Neural progenitor cell (in vitro differentiated cells): ENCODE results near the gene PTOV1. TPM values are rescaled to one million over a fixed set of nuclear protein-coding genes. Genes with fewer than 3 reads are reported as not detected.
A peak's percentile ranks its signal among the peaks of the same experiment; 100 is the strongest.

Experiments
- DNase-seq: peaks from one replicate; pipeline ENCODE4 v3.0.0-alpha.2; 2016; ENCODE audit warnings: low spot score
- H2AFZ ChIP-seq: fragments of 200-600 bp; sonication (generic); replicated peaks from 2 replicates; pipeline ENCODE4 v1.6.1; 2016; ENCODE audit warnings: antibody characterized with exemption
- H3F3A ChIP-seq: fragments of 200-600 bp; sonication (generic); 2 replicates; pipeline ENCODE4 v1.6.1; 2016; ENCODE audit warnings: antibody characterized with exemption, low read depth
- H3K27ac ChIP-seq: fragments of 200-600 bp; sonication (generic); 2 replicates; pipeline ENCODE4 v1.5.1; 2016; ENCODE audit warnings: mild to moderate bottlenecking
- H3K27me3 ChIP-seq: fragments of 200-600 bp; sonication (generic); 2 replicates; pipeline ENCODE4 v1.6.1; 2016; ENCODE audit warnings: mild to moderate bottlenecking, moderate library complexity
- H3K36me3 ChIP-seq: fragments of 200-600 bp; sonication (generic); 2 replicates; pipeline ENCODE4 v1.5.1; 2016
- H3K4me1 ChIP-seq: fragments of 200-600 bp; sonication (generic); 2 replicates; pipeline ENCODE4 v1.6.1; 2016; ENCODE audit warnings: mixed run types
- H3K4me2 ChIP-seq: fragments of 200-600 bp; sonication (generic); 2 replicates; pipeline ENCODE4 v1.6.1; 2016
- H3K4me3 ChIP-seq: fragments of 200-600 bp; sonication (generic); 2 replicates; pipeline ENCODE4 v1.5.1; 2016
- H3K79me2 ChIP-seq: fragments of 200-600 bp; sonication (generic); 2 replicates; pipeline ENCODE4 v1.6.1; 2016; ENCODE audit warnings: low read depth
- H3K9ac ChIP-seq: fragments of 200-600 bp; sonication (generic); 2 replicates; pipeline ENCODE4 v1.6.1; 2016
- H3K9me3 ChIP-seq: fragments of 200-600 bp; sonication (generic); 2 replicates; pipeline ENCODE4 v1.5.1; 2016; ENCODE audit warnings: low read depth
- H4K20me1 ChIP-seq: fragments of 200-600 bp; sonication (generic); 2 replicates; pipeline ENCODE4 v1.6.1; 2016; ENCODE audit warnings: low read depth
- H3K27ac Mint-ChIP-seq: 3 replicates; pipeline ENCODE4 v1.8.0; 2021; ENCODE audit warnings: mixed read lengths
- H3K27me3 Mint-ChIP-seq: 2 replicates; pipeline ENCODE4 v1.8.0; 2022; ENCODE audit warnings: low read depth, mild to moderate bottlenecking, inconsistent platforms, moderate library complexity, mixed read lengths; ENCODE audit not compliant: insufficient read depth
- H3K36me3 Mint-ChIP-seq: 3 replicates; pipeline ENCODE4 v1.8.0; 2021; ENCODE audit warnings: mixed read lengths
- H3K4me1 Mint-ChIP-seq: 3 replicates; pipeline ENCODE4 v1.8.0; 2021; ENCODE audit warnings: mixed read lengths
- H3K4me3 Mint-ChIP-seq: 3 replicates; pipeline ENCODE4 v1.8.0; 2021; ENCODE audit warnings: mild to moderate bottlenecking, moderate library complexity, mixed read lengths
- H3K9me3 Mint-ChIP-seq: 3 replicates; pipeline ENCODE4 v1.8.0; 2020; ENCODE audit warnings: mixed read lengths
- EZH2 ChIP-seq: fragments of 200-600 bp; sonication (generic); IDR thresholded peaks from 2 replicates; pipeline ENCODE4 v1.6.1; 2017; ENCODE audit warnings: antibody characterized with exemption, mild to moderate bottlenecking, moderate library complexity
- EZH2phosphoT487 ChIP-seq: fragments of 200-600 bp; sonication (generic); IDR thresholded peaks from 2 replicates; pipeline ENCODE4 v1.6.1; 2017; ENCODE audit warnings: antibody characterized with exemption
- total RNA-seq: library from RNA; depleted of rRNA; stranded (reverse); fragments of >200 nt; gene quantifications from 2 replicates; pipeline ENCODE4 v1.2.3, GENCODE V29; 2015; ENCODE audit warnings: low replicate concordance
- TF ChIP-seq, protein P1 (sequence below): fragments of 200-600 bp; sonication (generic); IDR thresholded peaks from 2 replicates; pipeline ENCODE4 v1.5.1; 2017; ENCODE audit warnings: antibody characterized with exemption, mild to moderate bottlenecking

PTOV1 gene
- total RNA-seq, 1 donor from 2014 or later: 63.5 TPM

DNA sequence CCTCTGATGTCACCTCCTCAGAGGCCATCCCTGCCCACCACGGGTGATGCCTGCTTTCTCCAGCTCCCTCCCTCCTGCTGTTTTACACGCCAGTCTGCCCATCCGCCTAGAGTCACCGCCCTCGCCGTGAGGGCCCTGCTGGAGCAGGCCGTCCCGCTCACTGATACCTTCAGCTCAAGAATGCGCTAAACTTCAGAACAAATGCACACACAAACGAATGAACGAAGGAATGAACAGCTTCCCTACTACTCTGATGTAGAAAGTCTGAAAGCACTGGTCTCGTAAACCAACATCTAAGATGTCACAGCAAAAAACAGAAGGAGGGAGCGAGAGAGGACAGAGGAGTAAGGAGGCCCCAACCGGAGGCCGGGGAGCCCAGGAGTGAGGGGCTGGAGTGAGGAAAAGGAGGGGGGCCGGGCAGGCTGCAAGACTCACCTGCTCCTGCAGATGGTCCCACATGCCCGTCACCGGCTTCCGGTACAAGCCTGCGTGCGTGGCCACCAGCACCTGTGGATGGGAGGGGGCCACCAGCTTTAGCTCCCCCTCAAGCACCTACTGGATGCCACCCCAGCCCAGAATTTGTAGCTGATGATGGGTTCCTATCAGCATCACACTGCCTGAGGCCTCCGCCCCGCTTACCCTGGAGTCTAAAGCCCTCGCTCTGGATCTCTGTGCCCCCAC lies 12.4 kb downstream of the PTOV1 start:
- peaks cover 48% of the 10 kb centered on the region for H3K4me1 Mint-ChIP-seq
- H3K27ac ChIP-seq: no peak overlapping the region
- no peak for DNase-seq

DNA sequence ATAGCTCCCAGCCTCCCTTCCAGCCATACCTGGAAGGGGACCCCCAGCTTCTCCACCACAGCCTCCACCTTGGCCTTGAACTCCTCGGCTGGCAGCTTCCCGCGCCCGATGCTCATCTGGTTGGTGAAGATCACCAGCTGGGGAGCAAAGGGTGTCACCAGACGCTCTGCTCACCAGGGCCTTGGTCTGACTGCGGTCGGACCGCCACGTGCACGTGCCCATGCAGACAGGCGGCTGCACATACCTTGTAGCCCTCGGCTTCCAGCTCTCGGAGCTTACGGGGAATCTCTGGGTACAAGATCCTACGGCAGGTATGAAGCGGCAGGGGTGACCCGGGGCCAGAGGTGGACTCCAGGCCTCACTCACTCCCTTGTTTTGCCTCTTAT lies 13.0 kb downstream of the PTOV1 start:
- Histone ChIP-seq H3K27me3 (no peaks in the 10 kb centered on the region), H3F3A (peaks cover 92% of the 10 kb centered on the region), H3K9ac (no peak overlapping the region), H3K4me1 (peaks cover 8% of the 10 kb centered on the region), H3K4me2 (no peak overlapping the region), H3K9me3 (no peaks in the 10 kb centered on the region), H3K36me3 (no peaks in the 10 kb centered on the region), H3K79me2 (peaks cover 38% of the 10 kb centered on the region), H4K20me1 (peaks cover 64% of the 10 kb centered on the region), H3K4me3 (no peak overlapping the region), H2AFZ (no peak overlapping the region), H3K27ac (no peak overlapping the region)
- H3K4me3 Mint-ChIP-seq: no peak overlapping the region
- no peaks in the 10 kb centered on the region for H3K9me3 Mint-ChIP-seq
- H3K27ac Mint-ChIP-seq: no peak overlapping the region
- peaks cover 15% of the 10 kb centered on the region for H3K27me3 Mint-ChIP-seq
- peaks cover 51% of the 10 kb centered on the region for H3K4me1 Mint-ChIP-seq
- H3K36me3 Mint-ChIP-seq: peaks cover 27% of the 10 kb centered on the region
- no peak for DNase-seq
- TF ChIP-seq EZH2phosphoT487: no peak
- no peak for TF ChIP-seq EZH2
- TF ChIP-seq, protein P1, sequence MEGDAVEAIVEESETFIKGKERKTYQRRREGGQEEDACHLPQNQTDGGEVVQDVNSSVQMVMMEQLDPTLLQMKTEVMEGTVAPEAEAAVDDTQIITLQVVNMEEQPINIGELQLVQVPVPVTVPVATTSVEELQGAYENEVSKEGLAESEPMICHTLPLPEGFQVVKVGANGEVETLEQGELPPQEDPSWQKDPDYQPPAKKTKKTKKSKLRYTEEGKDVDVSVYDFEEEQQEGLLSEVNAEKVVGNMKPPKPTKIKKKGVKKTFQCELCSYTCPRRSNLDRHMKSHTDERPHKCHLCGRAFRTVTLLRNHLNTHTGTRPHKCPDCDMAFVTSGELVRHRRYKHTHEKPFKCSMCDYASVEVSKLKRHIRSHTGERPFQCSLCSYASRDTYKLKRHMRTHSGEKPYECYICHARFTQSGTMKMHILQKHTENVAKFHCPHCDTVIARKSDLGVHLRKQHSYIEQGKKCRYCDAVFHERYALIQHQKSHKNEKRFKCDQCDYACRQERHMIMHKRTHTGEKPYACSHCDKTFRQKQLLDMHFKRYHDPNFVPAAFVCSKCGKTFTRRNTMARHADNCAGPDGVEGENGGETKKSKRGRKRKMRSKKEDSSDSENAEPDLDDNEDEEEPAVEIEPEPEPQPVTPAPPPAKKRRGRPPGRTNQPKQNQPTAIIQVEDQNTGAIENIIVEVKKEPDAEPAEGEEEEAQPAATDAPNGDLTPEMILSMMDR: no peak

More for the DNA sequence above, 12.4 kb downstream of the PTOV1 start:
- TF ChIP-seq, protein P1: no peak
- no peak for TF ChIP-seq EZH2phosphoT487
- no peak for TF ChIP-seq EZH2
- H3K9me3 Mint-ChIP-seq: no peaks in the 10 kb centered on the region
- H3K4me1 ChIP-seq: peaks cover 3% of the 10 kb centered on the region
- peak overlapping the region; percentile 76 for H3K27ac Mint-ChIP-seq
- H3K9ac ChIP-seq: no peak overlapping the region
- peaks cover 92% of the 10 kb centered on the region for H3F3A ChIP-seq
- peaks cover 38% of the 10 kb centered on the region for H3K79me2 ChIP-seq
- no peaks in the 10 kb centered on the region for H3K9me3 ChIP-seq
- H3K4me3 Mint-ChIP-seq: peak overlapping the region; percentile 6
- H3K4me3 ChIP-seq: no peak overlapping the region
- H3K36me3 ChIP-seq: no peaks in the 10 kb centered on the region
- H3K27me3 Mint-ChIP-seq: peaks cover 19% of the 10 kb centered on the region
- no peaks in the 10 kb centered on the region for H3K27me3 ChIP-seq
- H4K20me1 ChIP-seq: peaks cover 69% of the 10 kb centered on the region
- no peak overlapping the region for H2AFZ ChIP-seq
- no peak overlapping the region for H3K4me2 ChIP-seq
- H3K36me3 Mint-ChIP-seq: peaks cover 29% of the 10 kb centered on the region

DNA sequence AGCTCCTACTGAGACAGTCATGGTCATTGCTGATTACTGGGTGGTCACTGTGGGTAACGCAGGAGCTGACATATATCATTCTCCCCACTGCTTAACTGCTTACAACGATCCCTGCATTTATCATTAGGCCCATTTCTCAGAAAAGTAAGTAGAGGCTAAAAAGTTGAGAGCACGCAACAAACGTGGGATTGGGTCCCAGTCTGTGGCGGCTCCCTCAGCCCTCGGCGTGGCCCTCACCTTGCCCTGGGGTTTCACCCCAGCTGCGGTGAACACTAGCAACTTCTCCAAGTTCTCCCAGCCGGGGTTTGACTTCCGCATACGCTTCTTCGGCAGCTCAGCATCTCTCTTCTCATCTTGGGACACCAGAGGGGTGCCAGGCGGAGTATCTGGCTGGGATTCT lies 13.9 kb downstream of the PTOV1 start:
- no peak for DNase-seq
- peaks cover 38% of the 10 kb centered on the region for H3K79me2 ChIP-seq
- H3F3A ChIP-seq: peaks cover 88% of the 10 kb centered on the region
- H3K4me1 ChIP-seq: peaks cover 9% of the 10 kb centered on the region
- no peaks in the 10 kb centered on the region for H3K9me3 ChIP-seq
- no peak overlapping the region for H3K9ac ChIP-seq
- peaks cover 14% of the 10 kb centered on the region for H3K27me3 Mint-ChIP-seq
- H4K20me1 ChIP-seq: peaks cover 55% of the 10 kb centered on the region
- no peak overlapping the region for H3K27ac ChIP-seq
- no peak overlapping the region for H2AFZ ChIP-seq
- H3K27ac Mint-ChIP-seq: no peak overlapping the region
- peaks cover 50% of the 10 kb centered on the region for H3K4me1 Mint-ChIP-seq
- no peaks in the 10 kb centered on the region for H3K27me3 ChIP-seq
- H3K4me2 ChIP-seq: peak overlapping the region; percentile 89
- peaks cover 23% of the 10 kb centered on the region for H3K36me3 Mint-ChIP-seq
- H3K4me3 ChIP-seq: peak overlapping the region; percentile 72
- H3K4me3 Mint-ChIP-seq: peak overlapping the region; percentile 46
- H3K36me3 ChIP-seq: no peaks in the 10 kb centered on the region
- TF ChIP-seq, protein P1: no peak
- TF ChIP-seq EZH2 (no peak), EZH2phosphoT487 (no peak)
- no peaks in the 10 kb centered on the region for H3K9me3 Mint-ChIP-seq
